Stomach (tissue), 9 donors: ENCODE results near the gene ESR2. TPM values are rescaled to one million over a fixed set of nuclear protein-coding genes. Genes with fewer than 3 reads are reported as not detected.
"Not testable (repeated sequence)": the region's sequence is repeated elsewhere in the genome, so short reads cannot be mapped to it uniquely, and the experiment has no call there.

Experiments used
- DNase-seq, 2 donors: peaks; one replicate each; pipeline versions ENCODE4 v3.0.0 to v3.0.0-alpha.2; 2013 to 2019
- H3K27ac ChIP-seq, 5 donors: fragments of 200-600 bp in 4 of 5; sonication (generic) in 4 of 5; one replicate each; pipeline ENCODE4 v1.5.1; 2013 to 2019; ENCODE audit warnings: mild to moderate bottlenecking in 1 of 5, moderate library complexity in 1 of 5
- H3K27me3 ChIP-seq, 3 donors: fragments of 200-600 bp; sonication (generic); one replicate each; pipeline ENCODE4 v1.5.1; 2017 to 2019; ENCODE audit warnings: mixed run types in 1 of 3
- H3K36me3 ChIP-seq, 4 donors: fragments of 200-600 bp; sonication (generic); 1 replicate in 3 of 4; 2 replicates in 1 of 4; pipeline ENCODE4 v1.5.1; 2016 to 2019
- H3K4me1 ChIP-seq, 4 donors: fragments of 200-600 bp; sonication (generic); one replicate each; pipeline ENCODE4 v1.5.1; 2016 to 2019
- H3K4me3 ChIP-seq, 4 donors: fragments of 200-600 bp; sonication (generic) in 3 of 4; one replicate each; pipeline ENCODE4 v1.5.1; 2016 to 2019; ENCODE audit warnings: mild to moderate bottlenecking in 1 of 4
- H3K9me3 ChIP-seq, 4 donors: fragments of 200-600 bp; sonication (generic); one replicate each; pipeline ENCODE4 v1.5.1; 2016 to 2019
- EP300 ChIP-seq: sonication (generic); formaldehyde crosslinking; IDR thresholded peaks from one replicate; pipeline ENCODE4 v1.6.1; 2017; ENCODE audit warnings: antibody characterized with exemption
- POLR2A ChIP-seq, 4 donors: fragments of 450-650 bp; IDR thresholded peaks; one replicate each; pipeline ENCODE4 v1.6.1; 2016; ENCODE audit warnings: antibody characterized with exemption in 4 of 4, control low read depth in 2 of 4, mild to moderate bottlenecking in 1 of 4, moderate library complexity in 1 of 4
- POLR2AphosphoS5 ChIP-seq, 3 donors: sonication (generic); formaldehyde crosslinking; IDR thresholded peaks; one replicate each; pipeline ENCODE4 v1.6.1; 2016; ENCODE audit warnings: antibody characterized with exemption in 3 of 3
- WGBS, 5 donors: extraction: QIAGEN DNeasy Blood & Tissue Kit in 3 of 5; methylation state at CpG; one replicate each; pipeline versions ENCODE4 v1.1.5 to v1.1.7; 2013 to 2018; 5-methylcytosine and 5-hydroxymethylcytosine counted together
- intact Hi-C: fragments of 100-400 bp; cut with DNase I; formaldehyde crosslinking; loops from one replicate; pipeline ENCODE4 v1.15.1; 2023; ENCODE audit warnings: low total_unique reads
- polyA plus RNA-seq, 3 donors: library from polyadenylated mRNA; stranded (reverse); fragments of 200-250 nt; gene quantifications; one replicate each; pipeline ENCODE4 v1.2.3, GENCODE V29; 2013
- total RNA-seq, 5 donors: library from RNA; depleted of rRNA; stranded (reverse); fragments of >200 nt; gene quantifications; one replicate each; pipeline versions ENCODE4 v1.1.0 to v1.2.3, GENCODE V29; 2014 to 2016
- TF ChIP-seq, protein P1 (sequence below), 7 experiments: fragments of 450-650 bp in 4 of 7; fragments of 200-600 bp in 3 of 7; sonication (generic) in 3 of 7; IDR thresholded peaks; one replicate each; pipeline ENCODE4 v1.5.1; 2016 to 2019; ENCODE audit warnings: antibody characterized with exemption in 7 of 7, control low read depth in 2 of 7, mild to moderate bottlenecking in 1 of 7
- donor health status: healthy with polysubstance abuse.
- donor health status: Bipolar disorder and iron deficiency.
- donor health status: healthy.

The ESR2 gene
- total and polyA plus RNA-seq, 8 donors, result 0.08 to 1.3 (median 0.58) TPM; not detected in 5

DNA sequence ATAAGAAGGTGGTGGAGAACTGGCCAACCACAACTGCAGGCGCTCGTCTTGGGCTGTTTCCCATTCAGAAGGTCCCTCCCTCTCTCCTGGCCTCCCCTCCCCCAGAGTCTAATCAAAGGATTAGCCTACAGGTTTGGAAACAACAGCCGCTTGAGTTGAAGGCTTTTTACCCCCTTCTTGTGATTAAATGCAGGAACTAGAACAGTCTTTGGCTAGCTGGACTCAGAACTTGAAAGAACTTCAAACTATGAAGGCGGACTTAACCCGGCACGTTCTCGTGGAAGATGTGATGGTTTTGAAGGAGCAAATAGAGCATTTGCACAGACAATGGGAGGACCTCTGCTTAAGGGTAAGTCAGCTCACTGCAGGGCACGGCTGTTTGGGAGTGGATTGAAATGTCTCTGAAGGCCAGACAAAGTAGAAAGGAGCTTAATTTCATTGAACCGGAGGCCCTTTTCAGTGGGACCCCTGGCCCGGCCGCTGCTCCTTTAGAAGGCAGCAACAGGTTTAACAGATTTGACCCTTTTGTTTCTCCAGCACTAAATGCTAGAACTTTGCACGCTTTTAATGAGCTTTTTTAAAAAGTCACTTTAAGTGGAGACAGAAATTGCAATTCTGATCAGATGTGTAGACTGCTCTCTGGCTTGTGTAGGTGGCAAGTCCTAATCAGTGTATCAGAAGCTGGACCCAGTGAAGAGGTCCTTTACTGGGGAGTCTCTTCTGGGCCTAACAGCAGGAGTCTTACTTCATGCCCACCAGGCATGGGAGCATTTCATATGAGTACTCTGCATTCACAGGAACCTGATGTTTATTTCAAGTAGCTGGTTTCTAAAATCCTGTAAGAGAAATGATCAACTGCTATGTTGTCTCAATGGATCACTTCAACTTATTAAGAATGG is 107.7 kb downstream of the ESR2 start:
- Histone ChIP-seq H3K4me1 (no peaks in the 10 kb centered on the region), H3K36me3 (peaks cover 3 to 54% (median 39%) of the 10 kb centered on the region in 4 donors), H3K27me3 (no peaks in the 10 kb centered on the region), H3K27ac (peak overlapping the region; percentile 4 to 57 (median 30)), H3K9me3 (no peaks in the 10 kb centered on the region), H3K4me3 (peak overlapping the region; percentile 15 to 39 (median 28))
- peak; percentile 59 to 70 for DNase-seq
- TF ChIP-seq, protein P1, sequence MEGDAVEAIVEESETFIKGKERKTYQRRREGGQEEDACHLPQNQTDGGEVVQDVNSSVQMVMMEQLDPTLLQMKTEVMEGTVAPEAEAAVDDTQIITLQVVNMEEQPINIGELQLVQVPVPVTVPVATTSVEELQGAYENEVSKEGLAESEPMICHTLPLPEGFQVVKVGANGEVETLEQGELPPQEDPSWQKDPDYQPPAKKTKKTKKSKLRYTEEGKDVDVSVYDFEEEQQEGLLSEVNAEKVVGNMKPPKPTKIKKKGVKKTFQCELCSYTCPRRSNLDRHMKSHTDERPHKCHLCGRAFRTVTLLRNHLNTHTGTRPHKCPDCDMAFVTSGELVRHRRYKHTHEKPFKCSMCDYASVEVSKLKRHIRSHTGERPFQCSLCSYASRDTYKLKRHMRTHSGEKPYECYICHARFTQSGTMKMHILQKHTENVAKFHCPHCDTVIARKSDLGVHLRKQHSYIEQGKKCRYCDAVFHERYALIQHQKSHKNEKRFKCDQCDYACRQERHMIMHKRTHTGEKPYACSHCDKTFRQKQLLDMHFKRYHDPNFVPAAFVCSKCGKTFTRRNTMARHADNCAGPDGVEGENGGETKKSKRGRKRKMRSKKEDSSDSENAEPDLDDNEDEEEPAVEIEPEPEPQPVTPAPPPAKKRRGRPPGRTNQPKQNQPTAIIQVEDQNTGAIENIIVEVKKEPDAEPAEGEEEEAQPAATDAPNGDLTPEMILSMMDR (IDR thresholded peaks at IDR 0.05), result no peak
- TF ChIP-seq POLR2AphosphoS5 (IDR thresholded peaks at IDR 0.05), result no peak
- no peak for TF ChIP-seq EP300
- WGBS, 5 donors, result 33 to 62% (median 54%) methylated on average over 12 of the region's 12 CpGs
- intact Hi-C loops, result no loop called here

DNA sequence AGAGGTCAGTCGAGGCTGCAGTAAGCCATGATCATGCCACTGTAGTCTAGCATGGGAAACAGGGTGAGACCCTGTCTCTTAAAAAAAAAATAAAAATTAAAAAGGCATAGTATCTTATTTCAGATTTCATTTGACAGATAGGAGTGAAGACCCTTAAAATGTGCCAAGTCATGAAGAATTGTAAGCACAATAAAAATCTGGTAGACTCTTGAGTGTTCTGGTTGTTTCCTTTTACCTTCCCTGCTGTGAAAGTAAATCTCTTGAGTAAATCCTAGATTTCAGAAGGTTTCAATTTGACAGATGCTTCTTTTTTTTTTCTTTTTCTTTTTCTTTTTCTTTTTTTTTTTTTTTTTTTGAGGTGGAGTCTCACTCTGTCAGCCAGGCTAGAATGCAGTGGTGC is 109.0 kb downstream of the ESR2 start:
- Histone ChIP-seq H3K27ac (no peak overlapping the region), H3K36me3 (peaks cover 3 to 52% (median 41%) of the 10 kb centered on the region in 4 donors), H3K9me3 (no peaks in the 10 kb centered on the region), H3K27me3 (no peaks in the 10 kb centered on the region), H3K4me1 (no peaks in the 10 kb centered on the region), H3K4me3 (no peak overlapping the region)
- intact Hi-C loops, result no loop called here
- WGBS, 5 donors, result 90 to 100% (median 94%) methylated on average over 1 of the region's 1 CpG
- TF ChIP-seq POLR2AphosphoS5 (IDR thresholded peaks at IDR 0.05), result no peak
- no peak for TF ChIP-seq EP300
- TF ChIP-seq, protein P1 (IDR thresholded peaks at IDR 0.05), result no peak
- TF ChIP-seq POLR2A (IDR thresholded peaks at IDR 0.05), result no peak
- no peak for DNase-seq

DNA sequence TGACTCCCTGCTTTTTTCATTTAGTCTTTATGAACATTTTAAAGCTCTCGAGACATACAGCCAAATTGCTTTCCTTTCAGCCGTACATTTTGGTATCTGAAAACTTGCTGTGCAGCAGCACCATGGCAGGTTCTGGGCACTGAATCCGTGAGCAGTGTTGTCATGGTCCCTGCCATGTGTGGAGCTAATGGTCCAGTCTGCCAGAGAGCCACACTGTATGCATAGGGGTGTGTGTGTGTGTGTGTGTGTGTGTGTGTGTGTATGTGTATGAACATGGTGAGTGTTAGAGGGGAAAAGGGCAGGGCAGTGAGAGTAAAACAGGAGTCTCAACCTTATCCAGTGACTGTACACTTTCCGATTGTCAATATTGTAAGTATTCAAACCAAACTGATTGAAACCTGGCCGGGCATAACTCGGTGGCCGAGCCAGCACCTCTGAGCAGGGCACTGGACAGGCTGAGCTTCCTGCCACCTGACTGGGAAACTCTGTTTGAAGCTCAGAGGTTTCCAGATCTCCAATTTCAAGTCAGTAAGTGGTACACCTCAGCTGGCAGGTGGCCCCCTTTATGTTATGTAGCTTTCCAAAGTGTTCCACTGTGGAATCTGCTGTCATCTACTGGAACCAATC is 110.0 kb downstream of the ESR2 start:
- Histone ChIP-seq H3K4me1 (no peaks in the 10 kb centered on the region), H3K27me3 (no peaks in the 10 kb centered on the region), H3K36me3 (peaks cover 3 to 52% (median 41%) of the 10 kb centered on the region in 4 donors), H3K4me3 (no peak overlapping the region), H3K27ac (peak overlapping the region in 4 of 5 donors; percentile 6 to 33 (median 14)), H3K9me3 (no peaks in the 10 kb centered on the region)
- TF ChIP-seq POLR2AphosphoS5 (IDR thresholded peaks at IDR 0.05), result no peak
- TF ChIP-seq EP300, result no peak
- TF ChIP-seq POLR2A (IDR thresholded peaks at IDR 0.05), result no peak
- TF ChIP-seq, protein P1 (IDR thresholded peaks at IDR 0.05), result no peak
- intact Hi-C loops, result no loop called here
- DNase-seq, result peak in 1 of 2 donors; percentile 57
- WGBS, 5 donors, result 31 to 74% (median 49%) methylated on average over 7 of the region's 7 CpGs

DNA sequence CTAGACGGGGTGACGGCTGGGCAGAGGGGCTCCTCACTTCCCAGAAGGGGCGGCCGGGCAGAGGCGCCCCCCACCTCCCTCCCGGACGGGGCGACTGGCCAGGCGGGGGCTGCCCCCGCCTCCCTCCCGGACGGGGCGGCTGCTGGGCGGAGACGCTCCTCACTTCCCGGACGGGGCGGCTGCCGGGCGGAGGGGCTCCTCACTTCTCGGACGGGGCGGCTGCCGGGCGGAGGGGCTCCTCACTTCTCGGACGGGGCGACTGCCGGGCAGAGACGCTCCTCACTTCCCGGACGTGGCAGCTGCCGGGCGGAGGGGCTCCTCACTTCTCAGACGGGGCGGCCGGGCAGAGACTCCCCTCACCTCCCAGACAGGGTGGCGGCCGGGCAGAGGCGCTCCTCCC is 111.3 kb downstream of the ESR2 start:
- WGBS, 5 donors, result 98 to 99% (median 98%) methylated on average over 13 to 40 of the region's 40 CpGs
- H3K27ac ChIP-seq, intact Hi-C loops, DNase-seq, H3K27me3 ChIP-seq, H3K4me1 ChIP-seq, H3K9me3 ChIP-seq, H3K4me3 ChIP-seq: not testable (repeated sequence)
- H3K36me3 ChIP-seq, result peaks cover 0 to 54% (median 43%) of the 10 kb centered on the region in 4 donors
